ENCODE results near the gene ARSK.

Gene ARSK

GRCh38 chr5:95623706-95624105, 68.8 kb downstream of the ARSK start:
- no peak overlapping the region for H3K4me3 Mint-ChIP-seq
- no peaks in the 10 kb centered on the region for H3K36me3 Mint-ChIP-seq (ENCODE audit: low read depth)
- TF ChIP-seq CTCF (IDR thresholded peaks at IDR 0.05; ENCODE audit: unreplicated experiment in 3 of 3) = no peak
- H3K27ac Mint-ChIP-seq = no peak overlapping the region
- peaks cover 12% of the 10 kb centered on the region for H3K4me1 Mint-ChIP-seq
- no peaks in the 10 kb centered on the region for H3K9me3 Mint-ChIP-seq
- peaks cover 46% of the 10 kb centered on the region for H3K27me3 Mint-ChIP-seq (ENCODE audit: low read depth)

GRCh38 chr5:95624368-95624767, 69.5 kb downstream of the ARSK start:
- no peak overlapping the region for H3K4me3 Mint-ChIP-seq
- H3K36me3 Mint-ChIP-seq (ENCODE audit: low read depth) = no peaks in the 10 kb centered on the region
- no peaks in the 10 kb centered on the region for H3K9me3 Mint-ChIP-seq
- H3K4me1 Mint-ChIP-seq = peaks cover 11% of the 10 kb centered on the region
- TF ChIP-seq CTCF (IDR thresholded peaks at IDR 0.05; ENCODE audit: unreplicated experiment in 3 of 3) = no peak
- peaks cover 40% of the 10 kb centered on the region for H3K27me3 Mint-ChIP-seq (ENCODE audit: low read depth)
- H3K27ac Mint-ChIP-seq = no peak overlapping the region

DNA sequence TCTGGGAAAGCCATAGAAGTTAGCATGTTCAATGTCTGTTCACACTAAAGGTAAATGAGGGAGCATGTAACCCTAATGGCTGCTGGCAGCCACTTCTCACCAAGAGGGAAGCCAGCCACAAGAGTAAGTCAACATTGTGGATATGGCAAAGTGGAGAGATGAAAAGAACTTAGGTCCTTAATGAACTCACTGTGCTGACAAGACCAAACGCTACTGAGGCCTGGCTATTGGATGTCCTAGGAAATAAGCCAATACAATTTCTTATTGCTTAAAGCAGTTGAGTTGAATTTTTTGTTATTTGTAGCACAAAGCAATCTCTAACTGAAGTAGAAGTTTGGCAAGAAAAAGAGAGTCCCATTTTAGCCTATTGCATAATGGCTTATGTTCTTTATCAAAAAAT, 71.8 kb downstream of the ARSK start:
- no peak for TF ChIP-seq CTCF (IDR thresholded peaks at IDR 0.05; ENCODE audit: unreplicated experiment in 3 of 3)
- Mint-ChIP-seq H3K4me3 (no peak overlapping the region), H3K27me3 (ENCODE audit: low read depth) (peaks cover 26% of the 10 kb centered on the region), H3K9me3 (no peaks in the 10 kb centered on the region), H3K4me1 (peaks cover 1% of the 10 kb centered on the region), H3K27ac (no peak overlapping the region), H3K36me3 (ENCODE audit: low read depth) (no peaks in the 10 kb centered on the region)

DNA sequence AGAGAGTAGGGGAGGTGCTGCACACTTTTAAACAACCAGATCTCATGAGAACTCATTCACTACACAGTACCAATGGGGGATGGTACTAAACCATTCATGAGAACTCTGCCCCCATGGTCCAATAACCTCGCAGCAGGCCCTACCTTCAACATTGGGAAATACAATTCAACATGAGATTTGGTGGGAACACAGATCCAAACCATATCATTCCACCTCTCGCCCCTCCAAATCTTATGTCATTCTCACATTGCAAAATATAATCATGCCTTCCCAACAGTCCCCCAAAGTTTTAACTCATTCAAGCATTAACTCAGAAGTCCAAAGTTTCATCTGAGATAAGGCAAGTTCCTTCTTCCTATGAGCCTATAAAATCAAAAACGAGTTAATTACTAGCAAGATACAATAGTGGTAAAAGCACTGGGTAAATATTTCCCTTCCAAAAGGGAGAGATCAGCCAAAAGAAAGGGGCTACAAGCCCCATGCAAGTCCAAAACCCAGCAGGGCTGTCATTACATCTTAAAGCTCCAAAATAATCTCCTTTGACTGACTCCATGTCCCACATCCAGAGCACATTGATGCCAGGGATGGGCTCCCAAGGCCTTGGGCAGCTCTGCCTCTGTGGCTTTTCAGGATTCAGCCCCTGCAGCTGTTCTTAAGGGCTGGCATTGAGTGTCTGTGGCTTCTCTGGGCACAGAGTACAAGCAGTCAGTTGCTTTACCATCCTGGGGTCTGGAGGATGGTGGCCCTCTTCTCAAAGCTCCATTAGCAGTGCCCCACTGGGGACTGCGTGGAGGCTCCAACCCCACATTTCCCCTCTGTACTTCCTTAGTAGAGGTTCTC, 73.3 kb downstream of the ARSK start:
- TF ChIP-seq CTCF (IDR thresholded peaks at IDR 0.05; ENCODE audit: unreplicated experiment in 3 of 3) = no peak
- Mint-ChIP-seq H3K27me3 (ENCODE audit: low read depth) (peaks cover 12% of the 10 kb centered on the region), H3K9me3 (no peaks in the 10 kb centered on the region), H3K36me3 (ENCODE audit: low read depth) (no peaks in the 10 kb centered on the region), H3K4me1 (no peaks in the 10 kb centered on the region), H3K4me3 (no peak overlapping the region), H3K27ac (no peak overlapping the region)

DNA sequence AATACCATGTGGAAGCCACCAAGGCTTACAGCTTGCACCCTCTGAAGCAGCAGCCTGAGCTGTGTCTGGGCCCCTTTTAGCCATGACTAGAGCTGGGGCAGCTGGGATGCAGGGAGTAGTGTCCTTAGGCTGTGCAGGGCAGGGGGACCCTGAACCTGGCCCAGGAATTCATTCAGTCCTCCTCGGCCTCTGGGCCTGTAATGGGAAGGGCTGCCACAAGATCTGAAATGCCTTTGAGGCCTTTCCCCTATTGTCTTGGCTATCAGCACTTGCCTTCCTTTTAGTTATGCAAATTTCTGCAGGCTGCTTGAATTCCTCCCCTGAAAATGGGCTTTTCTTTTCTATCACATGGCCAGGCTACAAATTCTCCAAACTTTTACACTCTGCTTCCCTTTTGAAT, 74.0 kb downstream of the ARSK start:
- Mint-ChIP-seq H3K4me1 (no peaks in the 10 kb centered on the region), H3K4me3 (no peak overlapping the region), H3K36me3 (ENCODE audit: low read depth) (no peaks in the 10 kb centered on the region), H3K9me3 (peaks cover 2% of the 10 kb centered on the region), H3K27ac (no peak overlapping the region), H3K27me3 (ENCODE audit: low read depth) (peaks cover 6% of the 10 kb centered on the region)
- TF ChIP-seq CTCF (IDR thresholded peaks at IDR 0.05; ENCODE audit: unreplicated experiment in 3 of 3) = no peak

- Mint-ChIP-seq H3K27me3 (ENCODE audit: low read depth) (no peaks in the 10 kb centered on the region), H3K27ac (no peak overlapping the region), H3K4me1 (no peaks in the 10 kb centered on the region), H3K4me3 (no peak overlapping the region), H3K9me3 (peaks cover 2% of the 10 kb centered on the region), H3K36me3 (ENCODE audit: low read depth) (no peaks in the 10 kb centered on the region)
- no peak for TF ChIP-seq CTCF (IDR thresholded peaks at IDR 0.05; ENCODE audit: unreplicated experiment in 3 of 3)
Measured at GRCh38 chr5:95630394-95630917, 75.6 kb downstream of the ARSK start.

All from nephron (organoid).